CD4-positive, alpha-beta T cell treated with Interleukin-4 for 4 hours (primary cell): ENCODE measurements around the gene PLEKHG2.

Source experiments
- DNase-seq: peaks from one replicate; pipeline ENCODE4 v3.0.0-alpha.2; 2020

PLEKHG2 gene

DNA sequence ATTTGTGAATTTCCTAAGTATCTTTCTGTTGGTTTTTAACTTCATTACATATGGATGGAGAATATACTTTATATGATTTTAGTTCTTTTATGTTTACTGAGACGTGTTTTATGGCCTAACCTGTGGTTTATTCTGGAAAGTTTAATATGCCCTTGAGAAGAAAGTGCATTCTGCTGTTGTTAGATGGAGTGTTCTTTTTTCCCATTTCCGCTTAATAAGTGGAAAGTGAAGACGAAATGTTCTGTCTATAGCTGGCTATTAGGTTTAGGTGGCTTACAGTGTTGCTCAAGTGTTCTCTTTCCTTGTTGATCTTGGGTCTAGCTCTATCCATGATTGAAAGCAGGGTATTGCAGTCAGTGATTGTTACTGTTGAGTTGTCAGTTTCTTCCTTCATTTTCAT, 50.9 kb downstream of the PLEKHG2 start:
- no peak for DNase-seq

DNA sequence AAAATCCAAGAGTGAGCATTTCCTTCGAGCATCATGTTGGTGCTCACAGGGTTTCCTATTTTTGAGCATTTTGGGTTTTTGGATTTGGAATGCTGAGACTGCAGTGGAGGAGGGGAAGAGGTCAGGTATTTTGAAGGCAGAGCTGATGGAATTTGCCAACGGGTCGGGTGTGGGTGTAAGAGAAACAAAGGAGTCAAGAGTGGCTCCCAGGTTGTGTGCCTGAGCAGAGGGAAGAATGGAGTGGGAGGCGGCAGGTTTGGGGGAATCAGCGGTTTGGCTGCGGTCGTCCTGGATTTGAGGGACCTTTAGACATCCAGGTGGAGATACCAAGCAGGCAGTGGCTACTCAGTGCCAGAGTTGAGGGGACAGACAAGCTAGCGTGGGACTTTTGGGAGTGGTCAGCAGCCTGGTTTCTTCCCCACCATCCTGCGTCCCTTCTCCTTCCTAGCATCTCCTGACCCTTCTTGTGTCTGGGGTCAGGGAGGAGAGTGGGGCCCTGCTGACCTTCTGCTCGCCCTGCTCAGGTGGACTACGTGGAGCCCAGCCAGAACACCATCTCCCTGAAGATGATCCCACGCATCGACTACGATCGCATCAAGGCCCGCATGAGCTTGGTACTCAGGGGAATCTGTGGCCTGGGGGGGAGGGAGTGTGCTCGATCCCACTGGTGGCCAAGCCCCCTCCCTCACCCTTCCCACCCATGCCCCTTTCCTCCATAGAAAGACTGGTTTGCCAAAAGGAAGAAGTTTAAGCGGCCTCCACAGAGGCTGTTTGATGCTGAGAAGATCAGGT, 53.7 kb downstream of the PLEKHG2 start:
- no peak for DNase-seq

DNA sequence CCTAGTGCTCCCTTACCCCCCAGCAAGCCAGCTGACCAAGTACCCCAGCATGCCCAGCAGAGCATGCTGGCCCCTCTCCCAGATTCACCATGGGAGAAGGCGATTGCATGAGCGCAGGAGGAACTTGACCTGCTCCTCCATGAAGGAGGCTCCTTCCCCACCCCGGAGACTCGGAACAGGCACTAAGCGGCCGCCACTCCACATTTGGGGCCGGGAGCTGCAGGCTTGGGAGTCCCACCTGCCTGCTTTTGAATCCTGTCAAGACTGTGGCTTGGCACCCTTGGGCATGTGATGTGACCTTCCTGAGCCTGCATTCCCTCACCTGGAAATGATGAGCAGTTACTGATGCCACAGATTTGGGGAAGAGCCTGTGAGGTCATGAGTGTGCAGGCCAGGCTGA, 55.5 kb downstream of the PLEKHG2 start:
- DNase-seq: no peak

DNA sequence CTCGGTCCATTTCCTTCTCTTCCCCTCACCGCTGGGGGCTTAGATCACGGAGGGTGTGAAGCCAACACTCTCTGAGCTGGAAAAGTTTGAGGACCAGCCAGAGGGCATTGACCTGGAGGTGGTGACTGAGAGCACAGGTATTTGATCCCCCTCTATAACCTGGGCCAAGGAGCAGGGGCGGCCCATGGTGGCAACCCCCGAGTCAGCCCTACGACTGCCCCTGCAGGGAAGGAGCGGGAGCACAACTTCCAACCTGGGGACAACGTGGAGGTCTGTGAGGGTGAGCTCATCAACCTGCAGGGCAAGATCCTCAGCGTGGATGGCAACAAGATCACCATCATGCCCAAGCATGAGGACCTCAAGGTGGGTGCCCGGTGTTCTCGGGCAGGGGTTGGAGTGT, 56.6 kb downstream of the PLEKHG2 start:
- no peak for DNase-seq

DNA sequence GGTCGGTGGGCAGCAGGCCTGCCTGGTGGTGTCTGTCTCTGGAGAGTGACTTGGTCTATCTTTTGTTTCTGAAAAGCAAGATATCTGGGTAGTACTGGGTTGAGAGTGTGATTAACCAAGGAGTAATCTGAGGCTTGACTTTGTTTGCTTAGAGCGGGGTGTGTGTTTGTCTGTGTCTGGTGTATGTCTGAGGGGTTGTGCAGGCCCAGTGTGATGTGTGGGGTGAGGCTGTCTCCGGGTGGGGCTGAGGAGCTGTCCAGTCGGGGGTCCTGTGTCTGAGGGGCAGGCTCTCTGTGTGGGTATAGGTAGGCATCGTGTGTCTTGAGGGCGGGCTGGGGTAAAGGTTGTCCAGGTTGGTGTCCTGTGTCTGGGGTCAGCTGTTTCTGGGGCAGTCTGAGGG, 57.1 kb downstream of the PLEKHG2 start:
- DNase-seq: no peak

DNA sequence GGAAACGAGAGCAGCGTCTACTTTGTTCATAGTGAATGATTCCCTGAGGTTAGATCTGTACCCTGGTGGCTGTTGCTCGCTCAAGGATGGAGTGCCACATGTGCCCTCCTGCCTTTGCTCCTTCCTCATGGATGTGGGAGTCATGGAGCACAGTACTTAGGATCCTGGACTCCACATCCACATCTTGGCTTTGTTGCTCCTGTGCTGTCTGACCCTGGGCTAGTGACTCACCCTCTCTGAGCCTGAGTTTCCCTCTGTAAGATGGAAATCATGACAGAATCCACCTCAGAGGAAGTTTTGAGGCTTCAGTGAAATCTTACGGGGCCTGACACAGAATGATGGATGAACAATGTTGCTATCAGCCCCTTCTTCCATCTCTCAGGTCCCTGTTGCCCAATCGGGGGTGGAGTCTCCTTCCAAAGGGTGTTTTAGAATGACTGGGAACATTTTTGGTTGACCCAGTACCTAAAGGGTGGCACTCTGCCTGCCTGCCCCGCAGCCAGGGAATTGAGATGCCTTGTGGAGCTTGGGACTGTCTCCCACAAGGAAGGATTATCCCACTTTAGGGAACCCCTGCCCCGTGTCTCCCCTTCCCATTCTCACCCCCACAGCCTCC, 58.4 kb downstream of the PLEKHG2 start:
- no peak for DNase-seq

DNA sequence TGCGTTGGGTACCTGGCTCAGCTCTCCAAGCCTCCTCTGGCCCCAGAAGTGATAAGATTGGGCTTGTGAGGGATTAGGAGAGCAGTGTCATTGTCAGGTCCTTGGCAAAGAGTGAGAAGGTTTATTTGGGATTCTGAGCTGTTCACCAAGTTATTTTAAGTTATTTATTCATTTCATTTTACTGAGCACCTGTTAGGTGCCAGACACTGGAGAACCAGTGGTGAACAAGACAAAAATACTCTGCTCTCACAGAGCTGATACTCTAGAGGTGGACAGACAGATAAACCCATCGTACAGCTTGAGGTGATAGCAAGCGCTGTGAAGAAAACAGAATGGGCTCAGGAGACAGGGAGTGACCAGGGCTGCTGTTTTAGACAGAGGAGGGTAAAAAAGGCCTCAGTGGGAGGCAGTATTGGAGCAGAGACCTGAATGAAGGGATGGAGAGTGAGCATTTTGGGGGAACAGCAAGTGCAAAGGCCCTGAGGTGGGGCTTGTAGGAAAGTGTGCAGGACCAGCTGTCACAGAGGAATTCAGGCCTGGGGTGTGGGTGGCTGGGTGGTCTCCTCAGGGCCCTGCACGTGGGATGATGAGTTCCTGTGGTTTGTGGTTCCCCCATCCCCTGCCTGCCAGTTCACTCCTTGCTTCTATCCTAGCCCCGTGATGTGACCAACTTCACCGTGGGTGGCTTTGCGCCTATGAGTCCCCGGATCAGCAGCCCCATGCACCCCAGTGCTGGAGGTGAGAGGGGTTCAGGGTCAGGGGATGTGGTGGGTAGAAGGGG, 59.5 kb downstream of the PLEKHG2 start:
- no peak for DNase-seq

DNA sequence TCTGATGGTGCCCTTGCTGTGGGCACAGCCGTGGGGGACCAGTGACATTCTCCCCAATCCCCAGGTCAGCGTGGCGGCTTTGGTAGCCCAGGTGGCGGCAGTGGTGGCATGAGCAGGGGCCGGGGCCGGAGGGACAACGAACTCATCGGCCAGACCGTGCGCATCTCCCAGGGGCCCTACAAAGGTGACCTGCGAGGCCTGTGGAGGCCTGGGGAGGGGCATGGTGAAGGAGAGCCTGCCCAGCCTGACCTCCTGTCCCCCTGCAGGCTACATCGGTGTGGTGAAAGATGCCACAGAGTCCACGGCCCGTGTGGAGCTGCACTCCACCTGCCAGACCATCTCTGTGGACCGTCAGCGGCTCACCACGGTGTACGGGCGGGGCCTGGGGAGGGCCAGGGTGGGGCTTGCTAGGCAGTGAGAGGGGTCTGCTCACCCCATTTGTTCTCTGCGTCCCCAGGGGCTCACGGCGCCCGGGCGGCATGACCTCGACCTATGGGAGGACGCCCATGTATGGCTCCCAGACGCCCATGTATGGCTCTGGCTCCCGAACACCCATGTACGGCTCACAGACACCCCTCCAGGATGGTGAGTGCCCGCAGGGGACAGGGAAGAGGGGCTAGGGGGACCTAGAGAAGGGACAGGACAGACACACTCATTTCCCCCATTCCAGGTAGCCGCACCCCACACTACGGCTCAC, 60.4 kb downstream of the PLEKHG2 start:
- DNase-seq: no peak

DNA sequence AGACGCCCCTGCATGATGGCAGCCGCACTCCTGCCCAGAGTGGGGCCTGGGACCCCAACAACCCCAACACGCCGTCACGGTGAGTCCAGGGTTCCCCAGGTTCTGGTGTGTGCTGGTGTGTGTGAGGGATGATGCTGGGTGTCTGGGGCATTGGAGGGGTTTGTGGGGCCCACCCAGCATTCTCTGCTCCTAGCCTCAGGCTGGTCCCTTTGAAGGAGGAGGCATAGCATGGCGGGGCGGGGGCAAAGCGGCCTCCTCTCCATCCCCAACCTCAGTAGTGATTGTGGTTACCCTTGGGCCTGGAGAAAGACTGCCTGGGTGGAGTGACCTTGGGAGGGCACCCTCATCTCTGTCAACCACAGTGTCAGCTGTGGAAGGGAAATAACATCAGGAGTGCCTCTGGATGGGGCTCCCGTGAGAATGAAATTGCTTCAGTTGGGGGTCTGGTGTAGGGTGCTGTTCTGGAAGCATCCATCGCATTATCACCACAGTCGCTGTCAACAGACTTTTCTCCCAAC, 61.0 kb downstream of the PLEKHG2 start:
- DNase-seq: no peak

DNA sequence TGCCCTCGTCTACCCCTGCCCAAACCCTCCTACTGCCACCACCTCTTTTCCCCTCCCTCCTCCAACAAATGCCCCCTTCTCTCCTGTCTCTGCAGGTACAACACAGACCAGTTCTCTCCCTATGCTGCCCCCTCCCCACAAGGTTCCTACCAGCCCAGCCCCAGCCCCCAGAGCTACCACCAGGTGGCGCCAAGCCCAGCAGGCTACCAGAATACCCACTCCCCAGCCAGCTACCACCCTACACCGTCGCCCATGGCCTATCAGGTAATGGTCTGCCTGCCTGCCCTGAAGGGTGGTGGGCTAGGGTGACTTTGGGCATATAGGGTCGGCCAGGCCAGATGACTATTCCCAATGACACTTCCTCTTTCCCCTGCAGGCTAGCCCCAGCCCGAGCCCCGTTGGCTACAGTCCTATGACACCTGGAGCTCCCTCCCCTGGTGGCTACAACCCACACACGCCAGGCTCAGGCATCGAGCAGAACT, 61.7 kb downstream of the PLEKHG2 start:
- peak; percentile 53 for DNase-seq

DNA sequence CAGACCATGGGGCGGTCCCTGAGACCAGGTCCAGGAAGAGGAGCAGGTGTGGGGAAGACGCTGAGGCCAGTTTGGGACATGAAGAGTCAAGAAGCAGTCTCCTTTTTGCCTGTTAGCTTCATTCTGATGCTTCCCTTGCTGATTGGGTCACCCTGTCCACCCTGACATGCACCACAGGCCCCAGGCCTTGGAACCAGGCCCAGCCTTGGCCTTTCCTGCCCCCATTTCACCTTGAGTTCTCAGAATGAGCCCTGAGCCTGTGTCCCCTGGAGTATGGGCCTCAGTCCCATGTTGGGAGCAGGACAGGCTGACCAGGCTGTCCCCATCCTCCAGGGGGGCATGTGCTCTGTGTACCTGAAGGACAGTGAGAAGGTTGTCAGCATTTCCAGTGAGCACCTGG, 63.3 kb downstream of the PLEKHG2 start:
- no peak for DNase-seq
